K562 (cell line): ENCODE data around the gene RETSAT. TPM values are rescaled to one million over a fixed set of nuclear protein-coding genes. Genes with fewer than 3 reads are reported as not detected.

Source experiments
- ATAC-seq: fragments of 200-7000 bp; cut with Tn5 transposase; 3 replicates; pipeline ENCODE4 v1.9.1; 2020; ENCODE audit warnings: moderate library complexity
- BruUV-seq: library from RNA; stranded (reverse); fragments of 400-500 nt; replicated peaks from 2 replicates; lab custom pipeline; 2021; lab: Mats Ljungman, UMichigan
- CTCF ChIA-PET: fragments of 300-600 bp; formaldehyde crosslinking; extraction: SDS; loops from one replicate; lab custom pipeline; 2021; ENCODE audit warnings: low intra/inter-chr PET ratio; lab: Yijun Ruan, JAX
- POLR2A ChIA-PET: fragments of 300-600, 350-650 bp; sonication (Branson Sonifier 250); formaldehyde crosslinking; extraction: SDS; loops from one replicate; lab custom pipeline; 2021; ENCODE audit warnings: antibody characterized with exemption, inconsistent platforms; lab: Yijun Ruan, JAX
- DNase-seq, 4 experiments: peaks; one replicate each; pipeline versions ENCODE4 v3.0.0 to v3.0.0-alpha.2; 2011 to 2018; ENCODE audit warnings: low spot score in 3 of 4, mixed read lengths in 3 of 4; ENCODE audit errors: extremely low read depth in 1 of 4
- FAIRE-seq: peaks from 2 replicates; lab custom pipeline; 2011; peaks lifted over from hg19 to GRCh38; lab: Jason Lieb, UNC
- H2AFZ ChIP-seq: 2 replicates; pipeline ENCODE4 v1.6.0; 2011; ENCODE audit warnings: low read depth, low read length, control low read depth, inconsistent platforms
- H3K27ac ChIP-seq: fragments of 200-600 bp; 3 replicates; pipeline ENCODE4 v1.8.0; 2011; ENCODE audit warnings: low read depth, mild to moderate bottlenecking, control low read depth, inconsistent platforms, low read length, moderate library complexity, mixed read lengths; ENCODE audit errors: extremely low read depth
- H3K27me3 ChIP-seq, 2 experiments: fragments of 300-600 bp in 1 of 2; 2 replicates in 1 of 2; 3 replicates in 1 of 2; pipeline versions ENCODE4 v1.6.0 to v1.8.0; 2011; ENCODE audit warnings: inconsistent platforms in 2 of 2, low read length in 2 of 2, mild to moderate bottlenecking in 1 of 2, mixed read lengths in 1 of 2, moderate library complexity in 1 of 2; ENCODE audit not compliant: control insufficient read depth in 2 of 2, insufficient read depth in 2 of 2
- H3K36me3 ChIP-seq: fragments of 300-600 bp; 3 replicates; pipeline ENCODE4 v1.8.0; 2011; ENCODE audit warnings: mild to moderate bottlenecking, low read length, inconsistent platforms; ENCODE audit not compliant: control insufficient read depth, insufficient read depth
- H3K4me1 ChIP-seq, 2 experiments: fragments of 200-600 bp in 1 of 2; replicated peaks in 1 of 2; 2 replicates in 1 of 2; 3 replicates in 1 of 2; pipeline versions ENCODE4 v1.5.1 to v1.8.0; 2011; ENCODE audit warnings: inconsistent platforms in 2 of 2, low read length in 2 of 2, mild to moderate bottlenecking in 1 of 2, mixed read lengths in 1 of 2, moderate library complexity in 1 of 2; ENCODE audit not compliant: control insufficient read depth in 2 of 2, insufficient read depth in 2 of 2
- H3K4me2 ChIP-seq: 2 replicates; pipeline ENCODE4 v1.6.1; 2011; ENCODE audit warnings: low read length, control low read depth, inconsistent platforms, mixed read lengths; ENCODE audit not compliant: insufficient read depth
- H3K4me3 ChIP-seq: fragments of 200-600 bp; sonication (generic), shearing (Covaris generic); 2 replicates; pipeline ENCODE4 v1.5.1; 2016; ENCODE audit warnings: control low read depth, inconsistent platforms
- H3K79me2 ChIP-seq: fragments of 200-600 bp; 3 replicates; pipeline ENCODE4 v1.8.0; 2011; ENCODE audit warnings: low read length, inconsistent platforms; ENCODE audit not compliant: control insufficient read depth, insufficient read depth
- H3K9ac ChIP-seq, 2 experiments: 2 replicates each; pipeline versions ENCODE4 v1.6.0 to v1.6.1; 2011; ENCODE audit warnings: low read depth in 2 of 2, low read length in 2 of 2, control low read depth in 1 of 2, inconsistent platforms in 1 of 2, mild to moderate bottlenecking in 1 of 2, mixed read lengths in 1 of 2; ENCODE audit not compliant: insufficient read depth in 1 of 2
- H3K9me1 ChIP-seq: one replicate; pipeline ENCODE4 v1.6.0; 2011; ENCODE audit warnings: inconsistent platforms, mild to moderate bottlenecking, low read length, moderate library complexity; ENCODE audit not compliant: control insufficient read depth, insufficient read depth
- H3K9me3 ChIP-seq: replicated peaks from 2 replicates; pipeline ENCODE4 v1.5.1; 2011; ENCODE audit warnings: low read depth, low read length, inconsistent platforms; ENCODE audit not compliant: control insufficient read depth, insufficient read depth
- H4K20me1 ChIP-seq: replicated peaks from 2 replicates; pipeline ENCODE4 v1.6.1; 2011; ENCODE audit warnings: low read length, inconsistent platforms, mixed read lengths; ENCODE audit not compliant: control insufficient read depth, insufficient read depth
- CBX2 ChIP-seq: fragments of 200-600 bp; sonication (generic); IDR thresholded peaks from one replicate; pipeline ENCODE4 v1.6.1; 2012; ENCODE audit warnings: mild to moderate bottlenecking, low read length, inconsistent platforms; ENCODE audit not compliant: insufficient read depth, poor library complexity, severe bottlenecking
- ID3 ChIP-seq, 2 experiments: fragments of 250-450 bp in 1 of 2; fragments of 450-650 bp in 1 of 2; sonication (Bioruptor Pico) in 1 of 2; IDR thresholded peaks; 2 replicates each; pipeline versions ENCODE4 v1.6.1 to v1.8.0; 2016 to 2021; ENCODE audit warnings: mild to moderate bottlenecking in 2 of 2, moderate library complexity in 2 of 2, missing compliant biosample characterization in 1 of 2, missing genetic modification characterization in 1 of 2
- ILF3 ChIP-seq: fragments of 450-650 bp; IDR thresholded peaks from 2 replicates; pipeline ENCODE4 v1.6.1; 2018; ENCODE audit warnings: antibody characterized with exemption, mild to moderate bottlenecking, moderate library complexity, borderline replicate concordance
- MCM3 ChIP-seq: fragments of 450-650 bp; IDR thresholded peaks from 2 replicates; pipeline ENCODE4 v1.6.1; 2016
- SLC30A9 ChIP-seq: fragments of 250-450 bp; sonication (Bioruptor Pico); IDR thresholded peaks from 2 replicates; pipeline ENCODE4 v1.8.0; 2022; ENCODE audit warnings: mild to moderate bottlenecking, moderate library complexity
- SMARCA5 ChIP-seq: fragments of 450-650 bp; IDR thresholded peaks from 2 replicates; pipeline ENCODE4 v1.6.1; 2016
- ZNF318 ChIP-seq, 2 experiments: fragments of 450-650 bp; IDR thresholded peaks; 2 replicates each; pipeline ENCODE4 v1.6.1; 2016; ENCODE audit warnings: mild to moderate bottlenecking in 2 of 2, borderline replicate concordance in 1 of 2, low read depth in 1 of 2, moderate library complexity in 1 of 2
- WGBS: fragments of 100-300 bp; shearing (Covaris generic); methylation state at CpG from one replicate; pipeline ENCODE4 v1.1.6; 2016; ENCODE audit warnings: low coverage, mixed read lengths; ENCODE audit not compliant: insufficient coverage; ENCODE audit errors: missing lambda C conversion rate; 5-methylcytosine and 5-hydroxymethylcytosine counted together
- in situ Hi-C: fragments of 300-500 bp; cut with MboI; formaldehyde crosslinking; loops from 4 replicates; pipeline ENCODE4 v1.15.0; 2018; ENCODE audit warnings: inconsistent platforms, mixed read lengths
- intact Hi-C: fragments of 100-400 bp; cut with micrococcal nuclease; formaldehyde crosslinking; loops from 2 replicates; pipeline ENCODE4 v1.14.2; 2022
- polyA plus RNA-seq, 8 experiments: library from polyadenylated mRNA; depleted of rRNA in 4 of 8; stranded (reverse) in 5 of 8; unstranded in 3 of 8; fragments of >200 nt; fragmentation: Nextera tagmentation in 2 of 8; fragmentation: Illumina TruSeq in 1 of 8; extraction: Ambion mirVana in 2 of 8; extraction: Trizol in 1 of 8; gene quantifications; 2 replicates each; pipeline versions ENCODE4 v1.2.1 to v1.2.3, GENCODE V29; 2011 to 2014; ENCODE audit warnings: inconsistent platforms in 1 of 8, missing spikeins in 1 of 8
- total RNA-seq, 7 experiments: library from RNA; depleted of rRNA in 6 of 7; stranded (reverse); fragments of >200 nt in 6 of 7; fragmentation: Illumina TruSeq in 2 of 7; extraction: Trizol in 2 of 7; gene quantifications; 2 replicates each; pipeline versions ENCODE4 v1.2.1 to v1.2.3, GENCODE V29; 2011 to 2021; ENCODE audit warnings: low replicate concordance in 1 of 7

Gene RETSAT
- total and polyA plus RNA-seq, 9 of the 15 experiments (the other 6 are each of a cell fraction or from before 2014, with no cell fraction given), result 1.9 to 21.6 (median 16.5) TPM

GRCh38 chr2:85342156-85342555 is 12.2 kb downstream of the RETSAT start:
- ChIA-PET CTCF (no interaction called here), POLR2A (interaction anchor here (0.7 to 2.0 kb wide), 4 partner anchors 9 to 1260 kb away, joined by 3 to 6 read pairs (median 4); partner anchors contain the start of genes ELMOD3 and RETSAT)
- H3K9ac ChIP-seq, result no peak overlapping the region
- in situ Hi-C loops (no loop called here), intact Hi-C loops (no loop called here)
- H3K4me2 ChIP-seq, result no peak overlapping the region
- H3K36me3 ChIP-seq, result peaks cover 19% of the 10 kb centered on the region; the same call in 1 of the 3 replicates
- no peaks in the 10 kb centered on the region for H3K9me1 ChIP-seq
- 78% methylated on average over 2 of the region's 3 CpGs for whole genome bisulfite sequencing
- H2AFZ ChIP-seq, result no peak overlapping the region
- H3K27ac ChIP-seq, result no peak overlapping the region
- no peaks in the 10 kb centered on the region for H4K20me1 ChIP-seq
- no peak for DNase-seq
- H3K79me2 ChIP-seq, result no peaks in the 10 kb centered on the region
- TF ChIP-seq ID3 (CRISPR knock-in tag; IDR thresholded peaks at IDR 0.05) (no peak), ID3 (tag; IDR thresholded peaks at IDR 0.05) (no peak), SMARCA5 (no peak), CBX2 (no peak), MCM3 (no peak), ZNF318 (IDR thresholded peaks at IDR 0.05; ENCODE audit: borderline replicate concordance in 1 of 2, low read depth in 1 of 2) (no peak), ILF3 (no peak), SLC30A9 (CRISPR knock-in tag) (no peak)
- no peak for ATAC-seq
- BruUV-seq, result no TSS peak
- H3K4me1 ChIP-seq, result peaks cover 0 to 3% of the 10 kb centered on the region in 2 experiments; a peak in 3 of 5 replicates
- H3K4me3 ChIP-seq, result no peak overlapping the region
- H3K9me3 ChIP-seq, result no peaks in the 10 kb centered on the region
- FAIRE-seq, result peak; percentile 15
- H3K27me3 ChIP-seq, result no peaks in the 10 kb centered on the region; a peak in 1 of 5 replicates
